ENCODE measurements around the gene MCF2L2.

The MCF2L2 gene

GRCh38 chr3:183253528-183254486 lies 174.6 kb downstream of the MCF2L2 start:
- Histone ChIP-seq H3K36me3 (ENCODE audit: control insufficient read depth in 1 of 2, insufficient read depth in 2 of 2, low read length in 2 of 2) (no peaks in the 10 kb centered on the region), H3K9ac (ENCODE audit: low read depth in 1 of 2, low read length in 2 of 2) (peak overlapping the region; percentile 92 to 99), H3K4me3 (ENCODE audit: low read depth in 1 of 2, low read length in 2 of 2) (peak overlapping the region; percentile 90 to 92), H3K4me1 (ENCODE audit: control insufficient read depth in 1 of 2, insufficient read depth in 2 of 2, low read length in 2 of 2) (peaks cover 13 to 15% of the 10 kb centered on the region in 2 donors), H3K27ac (ENCODE audit: low read depth, low read length) (peak overlapping the region; percentile 93), H3K9me3 (ENCODE audit: control insufficient read depth in 1 of 2, low read length in 2 of 2) (no peaks in the 10 kb centered on the region), H3K27me3 (ENCODE audit: control insufficient read depth in 1 of 2, insufficient read depth in 2 of 2, low read length in 2 of 2) (no peaks in the 10 kb centered on the region)

- Histone ChIP-seq H3K9me3 (ENCODE audit: control insufficient read depth in 1 of 2, low read length in 2 of 2) (no peaks in the 10 kb centered on the region), H3K27ac (ENCODE audit: low read depth, low read length) (peak within 1 kb of the TSS; percentile 93), H3K27me3 (ENCODE audit: control insufficient read depth in 1 of 2, insufficient read depth in 2 of 2, low read length in 2 of 2) (no peaks in the 10 kb centered on the region), H3K36me3 (ENCODE audit: control insufficient read depth in 1 of 2, insufficient read depth in 2 of 2, low read length in 2 of 2) (no peaks in the 10 kb centered on the region), H3K9ac (ENCODE audit: low read depth in 1 of 2, low read length in 2 of 2) (peak within 1 kb of the TSS; percentile 92 to 99), H3K4me1 (ENCODE audit: control insufficient read depth in 1 of 2, insufficient read depth in 2 of 2, low read length in 2 of 2) (peaks cover 5 to 9% of the 10 kb centered on the region in 2 donors), H3K4me3 (ENCODE audit: low read depth in 1 of 2, low read length in 2 of 2) (peak within 1 kb of the TSS; percentile 90 to 92)
Observed at GRCh38 chr3:183252973-183253527, 175.4 kb downstream of the MCF2L2 start, which contains the start of gene B3GNT5. Gene B3GNT5, plus strand, starts transcription at chr3:183253253. Its CDS starts 16,546 bp downstream, at chr3:183269799.

- Histone ChIP-seq H3K36me3 (ENCODE audit: control insufficient read depth in 1 of 2, insufficient read depth in 2 of 2, low read length in 2 of 2) (no peaks in the 10 kb centered on the region), H3K4me1 (ENCODE audit: control insufficient read depth in 1 of 2, insufficient read depth in 2 of 2, low read length in 2 of 2) (peaks cover 2 to 9% of the 10 kb centered on the region in 2 donors), H3K27me3 (ENCODE audit: control insufficient read depth in 1 of 2, insufficient read depth in 2 of 2, low read length in 2 of 2) (no peaks in the 10 kb centered on the region), H3K27ac (ENCODE audit: low read depth, low read length) (peak overlapping the region; percentile 53), H3K9me3 (ENCODE audit: control insufficient read depth in 1 of 2, low read length in 2 of 2) (no peaks in the 10 kb centered on the region), H3K4me3 (ENCODE audit: low read depth in 1 of 2, low read length in 2 of 2) (peak overlapping the region; percentile 37 to 53), H3K9ac (ENCODE audit: low read depth in 1 of 2, low read length in 2 of 2) (peak overlapping the region; percentile 0 to 45)
Observed at GRCh38 chr3:183252118-183252782, 176.2 kb downstream of the MCF2L2 start.

GRCh38 chr3:183249006-183249718 lies 179.3 kb downstream of the MCF2L2 start:
- Histone ChIP-seq H3K9me3 (ENCODE audit: control insufficient read depth in 1 of 2, low read length in 2 of 2) (no peaks in the 10 kb centered on the region), H3K27ac (ENCODE audit: low read depth, low read length) (no peak overlapping the region), H3K27me3 (ENCODE audit: control insufficient read depth in 1 of 2, insufficient read depth in 2 of 2, low read length in 2 of 2) (no peaks in the 10 kb centered on the region), H3K36me3 (ENCODE audit: control insufficient read depth in 1 of 2, insufficient read depth in 2 of 2, low read length in 2 of 2) (no peaks in the 10 kb centered on the region), H3K4me3 (ENCODE audit: low read depth in 1 of 2, low read length in 2 of 2) (no peak overlapping the region), H3K4me1 (ENCODE audit: control insufficient read depth in 1 of 2, insufficient read depth in 2 of 2, low read length in 2 of 2) (peaks cover 13 to 27% of the 10 kb centered on the region in 2 donors), H3K9ac (ENCODE audit: low read depth in 1 of 2, low read length in 2 of 2) (peak overlapping the region in 1 of 2 donors; percentile 1)

GRCh38 chr3:183247011-183247589 lies 181.3 kb downstream of the MCF2L2 start:
- Histone ChIP-seq H3K9ac (ENCODE audit: low read depth in 1 of 2, low read length in 2 of 2) (no peak overlapping the region), H3K9me3 (ENCODE audit: control insufficient read depth in 1 of 2, low read length in 2 of 2) (peaks cover 8 to 11% of the 10 kb centered on the region in 2 donors), H3K27ac (ENCODE audit: low read depth, low read length) (no peak overlapping the region), H3K27me3 (ENCODE audit: control insufficient read depth in 1 of 2, insufficient read depth in 2 of 2, low read length in 2 of 2) (no peaks in the 10 kb centered on the region), H3K4me3 (ENCODE audit: low read depth in 1 of 2, low read length in 2 of 2) (no peak overlapping the region), H3K4me1 (ENCODE audit: control insufficient read depth in 1 of 2, insufficient read depth in 2 of 2, low read length in 2 of 2) (peaks cover 9 to 32% of the 10 kb centered on the region in 2 donors), H3K36me3 (ENCODE audit: control insufficient read depth in 1 of 2, insufficient read depth in 2 of 2, low read length in 2 of 2) (no peaks in the 10 kb centered on the region)

- peak overlapping the region; percentile 84 for H3K27ac ChIP-seq (ENCODE audit: low read depth, low read length)
- H3K36me3 ChIP-seq (ENCODE audit: control insufficient read depth in 1 of 2, insufficient read depth in 2 of 2, low read length in 2 of 2) = no peaks in the 10 kb centered on the region
- H3K9ac ChIP-seq (ENCODE audit: low read depth in 1 of 2, low read length in 2 of 2) = peak overlapping the region; percentile 19 to 55
- no peaks in the 10 kb centered on the region for H3K27me3 ChIP-seq (ENCODE audit: control insufficient read depth in 1 of 2, insufficient read depth in 2 of 2, low read length in 2 of 2)
- peaks cover 14 to 15% of the 10 kb centered on the region in 2 donors for H3K9me3 ChIP-seq (ENCODE audit: control insufficient read depth in 1 of 2, low read length in 2 of 2)
- H3K4me3 ChIP-seq (ENCODE audit: low read depth in 1 of 2, low read length in 2 of 2) = peak overlapping the region in 1 of 2 donors; percentile 32
- peaks cover 4 to 32% of the 10 kb centered on the region in 2 donors for H3K4me1 ChIP-seq (ENCODE audit: control insufficient read depth in 1 of 2, insufficient read depth in 2 of 2, low read length in 2 of 2)
Observed at GRCh38 chr3:183244981-183245476, 183.4 kb downstream of the MCF2L2 start.

- Histone ChIP-seq H3K4me1 (ENCODE audit: control insufficient read depth in 1 of 2, insufficient read depth in 2 of 2, low read length in 2 of 2) (peaks cover 4 to 32% of the 10 kb centered on the region in 2 donors), H3K36me3 (ENCODE audit: control insufficient read depth in 1 of 2, insufficient read depth in 2 of 2, low read length in 2 of 2) (no peaks in the 10 kb centered on the region), H3K9me3 (ENCODE audit: control insufficient read depth in 1 of 2, low read length in 2 of 2) (peaks cover 14 to 15% of the 10 kb centered on the region in 2 donors), H3K4me3 (ENCODE audit: low read depth in 1 of 2, low read length in 2 of 2) (no peak overlapping the region), H3K9ac (ENCODE audit: low read depth in 1 of 2, low read length in 2 of 2) (no peak overlapping the region), H3K27ac (ENCODE audit: low read depth, low read length) (peak overlapping the region; percentile 28), H3K27me3 (ENCODE audit: control insufficient read depth in 1 of 2, insufficient read depth in 2 of 2, low read length in 2 of 2) (no peaks in the 10 kb centered on the region)
Observed at GRCh38 chr3:183244219-183244618, 184.2 kb downstream of the MCF2L2 start.

GRCh38 chr3:183242431-183242830 lies 186.0 kb downstream of the MCF2L2 start:
- Histone ChIP-seq H3K27me3 (ENCODE audit: control insufficient read depth in 1 of 2, insufficient read depth in 2 of 2, low read length in 2 of 2) (no peaks in the 10 kb centered on the region), H3K9ac (ENCODE audit: low read depth in 1 of 2, low read length in 2 of 2) (no peak overlapping the region), H3K4me3 (ENCODE audit: low read depth in 1 of 2, low read length in 2 of 2) (peak overlapping the region in 1 of 2 donors; percentile 28), H3K27ac (ENCODE audit: low read depth, low read length) (no peak overlapping the region), H3K36me3 (ENCODE audit: control insufficient read depth in 1 of 2, insufficient read depth in 2 of 2, low read length in 2 of 2) (no peaks in the 10 kb centered on the region), H3K4me1 (ENCODE audit: control insufficient read depth in 1 of 2, insufficient read depth in 2 of 2, low read length in 2 of 2) (peaks cover 4 to 32% of the 10 kb centered on the region in 2 donors), H3K9me3 (ENCODE audit: control insufficient read depth in 1 of 2, low read length in 2 of 2) (peaks cover 14 to 15% of the 10 kb centered on the region in 2 donors)

- Histone ChIP-seq H3K27me3 (ENCODE audit: control insufficient read depth in 1 of 2, insufficient read depth in 2 of 2, low read length in 2 of 2) (no peaks in the 10 kb centered on the region), H3K9ac (ENCODE audit: low read depth in 1 of 2, low read length in 2 of 2) (no peak overlapping the region), H3K36me3 (ENCODE audit: control insufficient read depth in 1 of 2, insufficient read depth in 2 of 2, low read length in 2 of 2) (no peaks in the 10 kb centered on the region), H3K4me3 (ENCODE audit: low read depth in 1 of 2, low read length in 2 of 2) (no peak overlapping the region), H3K9me3 (ENCODE audit: control insufficient read depth in 1 of 2, low read length in 2 of 2) (peaks cover 14 to 15% of the 10 kb centered on the region in 2 donors), H3K27ac (ENCODE audit: low read depth, low read length) (no peak overlapping the region), H3K4me1 (ENCODE audit: control insufficient read depth in 1 of 2, insufficient read depth in 2 of 2, low read length in 2 of 2) (peaks cover 0 to 5% of the 10 kb centered on the region in 2 donors)
Observed at GRCh38 chr3:183239046-183239445, 189.4 kb downstream of the MCF2L2 start.
